Fibroblast of lung (primary cell): ENCODE data around the gene COX7B2. TPM values are rescaled to one million over a fixed set of nuclear protein-coding genes. Genes with fewer than 3 reads are reported as not detected.

Experiments used
- DNase-seq, 2 donors: peaks; one replicate each; pipeline versions ENCODE4 v3.0.0 to v3.0.0-alpha.2; 2010; ENCODE audit warnings: low read depth in 2 of 2
- H2AFZ ChIP-seq: 2 replicates; pipeline ENCODE4 v1.5.1; 2012; ENCODE audit warnings: low read length, control low read depth, inconsistent platforms
- H3K27ac ChIP-seq: 2 replicates; pipeline ENCODE4 v1.5.1; 2011; ENCODE audit warnings: low read length, control low read depth; ENCODE audit not compliant: insufficient read depth
- H3K27me3 ChIP-seq: 2 replicates; pipeline ENCODE4 v1.5.1; 2011; ENCODE audit warnings: mild to moderate bottlenecking, low read length; ENCODE audit not compliant: control insufficient read depth, insufficient read depth
- H3K36me3 ChIP-seq: 2 replicates; pipeline ENCODE4 v1.5.1; 2011; ENCODE audit warnings: low read length; ENCODE audit not compliant: control insufficient read depth, insufficient read depth
- H3K4me1 ChIP-seq: 2 replicates; pipeline ENCODE4 v1.5.1; 2011; ENCODE audit warnings: low read length; ENCODE audit not compliant: control insufficient read depth, insufficient read depth; ENCODE audit errors: extremely low read depth
- H3K4me2 ChIP-seq: 2 replicates; pipeline ENCODE4 v1.5.1; 2011; ENCODE audit warnings: low read length, control low read depth; ENCODE audit not compliant: insufficient read depth; ENCODE audit errors: extremely low read depth
- H3K4me3 ChIP-seq, 4 experiments: fragments of 200-600 bp in 1 of 4; sonication (generic) in 1 of 4; replicated peaks in 1 of 4; 2 replicates each; pipeline ENCODE4 v1.5.1; 2011 to 2016; ENCODE audit warnings: low read length in 4 of 4, low read depth in 3 of 4, mild to moderate bottlenecking in 3 of 4, control low read depth in 2 of 4, inconsistent platforms in 1 of 4, mixed read lengths in 1 of 4; ENCODE audit not compliant: insufficient read depth in 1 of 4; ENCODE audit errors: control extremely low read depth in 1 of 4
- H3K79me2 ChIP-seq: 2 replicates; pipeline ENCODE4 v1.5.1; 2012; ENCODE audit warnings: mild to moderate bottlenecking, low read length, inconsistent platforms; ENCODE audit not compliant: control insufficient read depth, insufficient read depth
- H3K9ac ChIP-seq: 2 replicates; pipeline ENCODE4 v1.5.1; 2011; ENCODE audit warnings: mild to moderate bottlenecking, low read length, control low read depth; ENCODE audit not compliant: insufficient read depth
- H3K9me3 ChIP-seq: 2 replicates; pipeline ENCODE4 v1.5.1; 2012; ENCODE audit warnings: low read depth, low read length; ENCODE audit not compliant: control insufficient read depth, insufficient read depth
- H4K20me1 ChIP-seq: 2 replicates; pipeline ENCODE4 v1.5.1; 2011; ENCODE audit warnings: low read length; ENCODE audit not compliant: control insufficient read depth, insufficient read depth; ENCODE audit errors: extremely low read depth
- CTCF ChIP-seq, 2 donors: IDR thresholded peaks in 1 of 2; conservative IDR thresholded peaks in 1 of 2; 1 replicate in 1 of 2; 2 replicates in 1 of 2; pipeline ENCODE4 v1.5.1; 2011 to 2012; ENCODE audit warnings: low read length in 2 of 2, control low read depth in 1 of 2, inconsistent platforms in 1 of 2, low read depth in 1 of 2, mild to moderate bottlenecking in 1 of 2
- EZH2 ChIP-seq: IDR thresholded peaks from 2 replicates; pipeline ENCODE4 v1.5.1; 2012; ENCODE audit warnings: low read length, control low read depth, mild to moderate bottlenecking; ENCODE audit errors: missing control alignments
- polyA minus RNA-seq: library from RNA; depleted of rRNA, polyadenylated mRNA; stranded (reverse); fragments of >200 nt; gene quantifications from 2 replicates; pipeline ENCODE4 v1.2.3, GENCODE V29; 2011; ENCODE audit warnings: low replicate concordance
- polyA plus RNA-seq, 2 donors: library from polyadenylated mRNA; depleted of rRNA in 1 of 2; stranded (reverse) in 1 of 2; unstranded in 1 of 2; fragments of >200 nt; gene quantifications; 2 replicates each; pipeline ENCODE4 v1.2.1, GENCODE V29; 2011 to 2012; ENCODE audit warnings: missing spikeins in 1 of 2
- total RNA-seq: library from RNA; depleted of rRNA; stranded (reverse); fragments of >200 nt; gene quantifications from 2 replicates; pipeline ENCODE4 v1.2.1, GENCODE V29; 2014

The COX7B2 gene
- total RNA-seq = not detected in 2 replicates
- not detected in 2 replicates for polyA plus RNA-seq
- not detected in 2 replicates for polyA plus RNA-seq (2012)
- polyA minus RNA-seq = not detected in 2 replicates

GRCh38 chr4:46909078-46909477 lies at the start of gene COX7B2:
Gene COX7B2 (minus strand): TSS chr4:46909245. CDS start chr4:46735192, 174,053 bp downstream.
- Histone ChIP-seq H3K79me2 (no peaks in the 10 kb centered on the region), H3K27me3 (no peaks in the 10 kb centered on the region), H3K9ac (no peak within 1 kb of the TSS), H4K20me1 (no peaks in the 10 kb centered on the region), H3K4me1 (no peaks in the 10 kb centered on the region), H3K27ac (no peak within 1 kb of the TSS), H2AFZ (no peak within 1 kb of the TSS), H3K4me3 (no peak within 1 kb of the TSS), H3K36me3 (no peaks in the 10 kb centered on the region), H3K4me2 (no peak within 1 kb of the TSS), H3K9me3 (no peaks in the 10 kb centered on the region)
- no peak for DNase-seq
- TF ChIP-seq EZH2 = no peak
- TF ChIP-seq CTCF (conservative IDR thresholded peaks at IDR 0.05 in 1 of 2, IDR thresholded peaks at IDR 0.05 in 1 of 2; ENCODE audit: low read depth in 1 of 2, low read length in 2 of 2) = no peak

- Histone ChIP-seq H3K4me1 (no peaks in the 10 kb centered on the region), H3K9ac (no peak overlapping the region), H4K20me1 (no peaks in the 10 kb centered on the region), H3K27ac (no peak overlapping the region), H3K4me3 (no peak overlapping the region), H3K36me3 (no peaks in the 10 kb centered on the region), H2AFZ (no peak overlapping the region), H3K79me2 (no peaks in the 10 kb centered on the region), H3K27me3 (no peaks in the 10 kb centered on the region), H3K9me3 (no peaks in the 10 kb centered on the region), H3K4me2 (no peak overlapping the region)
- DNase-seq = peak; percentile 13
- TF ChIP-seq CTCF (conservative IDR thresholded peaks at IDR 0.05 in 1 of 2, IDR thresholded peaks at IDR 0.05 in 1 of 2; ENCODE audit: low read depth in 1 of 2, low read length in 2 of 2) = no peak
- no peak for TF ChIP-seq EZH2
Measured at GRCh38 chr4:46956451-46956850, 47.4 kb upstream of the COX7B2 start.

- Histone ChIP-seq H3K36me3 (no peaks in the 10 kb centered on the region), H3K79me2 (no peaks in the 10 kb centered on the region), H4K20me1 (no peaks in the 10 kb centered on the region), H3K9me3 (no peaks in the 10 kb centered on the region), H3K27ac (no peak overlapping the region), H3K4me2 (no peak overlapping the region), H3K4me1 (no peaks in the 10 kb centered on the region), H3K27me3 (no peaks in the 10 kb centered on the region), H2AFZ (no peak overlapping the region), H3K4me3 (no peak overlapping the region), H3K9ac (no peak overlapping the region)
- DNase-seq = no peak
- TF ChIP-seq EZH2 (no peak), CTCF (conservative IDR thresholded peaks at IDR 0.05 in 1 of 2, IDR thresholded peaks at IDR 0.05 in 1 of 2; ENCODE audit: low read depth in 1 of 2, low read length in 2 of 2) (no peak)
Measured at GRCh38 chr4:46955601-46956000, 46.6 kb upstream of the COX7B2 start.
